ENCODE measurements around the gene RBM19. TPM values are rescaled to one million over a fixed set of nuclear protein-coding genes. Genes with fewer than 3 reads are reported as not detected.
A peak's percentile ranks its signal among the peaks of the same experiment; 100 is the strongest.
"Not testable (repeated sequence)": the region's sequence is repeated elsewhere in the genome, so short reads cannot be mapped to it uniquely, and the experiment has no call there.

Gene RBM19, protein sequence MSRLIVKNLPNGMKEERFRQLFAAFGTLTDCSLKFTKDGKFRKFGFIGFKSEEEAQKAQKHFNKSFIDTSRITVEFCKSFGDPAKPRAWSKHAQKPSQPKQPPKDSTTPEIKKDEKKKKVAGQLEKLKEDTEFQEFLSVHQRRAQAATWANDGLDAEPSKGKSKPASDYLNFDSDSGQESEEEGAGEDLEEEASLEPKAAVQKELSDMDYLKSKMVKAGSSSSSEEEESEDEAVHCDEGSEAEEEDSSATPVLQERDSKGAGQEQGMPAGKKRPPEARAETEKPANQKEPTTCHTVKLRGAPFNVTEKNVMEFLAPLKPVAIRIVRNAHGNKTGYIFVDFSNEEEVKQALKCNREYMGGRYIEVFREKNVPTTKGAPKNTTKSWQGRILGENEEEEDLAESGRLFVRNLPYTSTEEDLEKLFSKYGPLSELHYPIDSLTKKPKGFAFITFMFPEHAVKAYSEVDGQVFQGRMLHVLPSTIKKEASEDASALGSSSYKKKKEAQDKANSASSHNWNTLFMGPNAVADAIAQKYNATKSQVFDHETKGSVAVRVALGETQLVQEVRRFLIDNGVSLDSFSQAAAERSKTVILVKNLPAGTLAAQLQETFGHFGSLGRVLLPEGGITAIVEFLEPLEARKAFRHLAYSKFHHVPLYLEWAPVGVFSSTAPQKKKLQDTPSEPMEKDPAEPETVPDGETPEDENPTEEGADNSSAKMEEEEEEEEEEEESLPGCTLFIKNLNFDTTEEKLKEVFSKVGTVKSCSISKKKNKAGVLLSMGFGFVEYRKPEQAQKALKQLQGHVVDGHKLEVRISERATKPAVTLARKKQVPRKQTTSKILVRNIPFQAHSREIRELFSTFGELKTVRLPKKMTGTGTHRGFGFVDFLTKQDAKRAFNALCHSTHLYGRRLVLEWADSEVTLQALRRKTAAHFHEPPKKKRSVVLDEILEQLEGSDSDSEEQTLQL
- 10 to 100 TPM; 26.8 to 31.9 (median 30.0) TPM for polyA plus RNA-seq (ENCODE audit: insufficient read depth in 1 of 5, insufficient read length in 5 of 5, low replicate concordance in 1 of 5)
- long read RNA-seq, donor 1, partial matches to known transcripts, result 13 of 14 reads
- long read RNA-seq, donor 1, other reads (novel, unspliced or antisense), result 0 of 14 reads
- long read RNA-seq, donor 2, full-length matches to known transcripts, result 3 of 3 reads
- long read RNA-seq, donor 2, partial matches to known transcripts, result 0 of 3 reads
- long read RNA-seq, donor 2, other reads (novel, unspliced or antisense), result 0 of 3 reads
- long read RNA-seq, donor 3, full-length matches to known transcripts, result 2 of 2 reads
- long read RNA-seq, donor 3, partial matches to known transcripts, result 0 of 2 reads
- long read RNA-seq, donor 3, other reads (novel, unspliced or antisense), result 0 of 2 reads
- long read RNA-seq, donor 4, result 0 reads
- long read RNA-seq, donor 5, result 0 reads
- long read RNA-seq, donor 6, full-length matches to known transcripts, result 3 of 10 reads
- long read RNA-seq, donor 6, partial matches to known transcripts, result 7 of 10 reads
- long read RNA-seq, donor 6, other reads (novel, unspliced or antisense), result 0 of 10 reads
- long read RNA-seq, donor 7, full-length matches to known transcripts, result 2 of 2 reads
- long read RNA-seq, donor 7, partial matches to known transcripts, result 0 of 2 reads
- long read RNA-seq, donor 7, other reads (novel, unspliced or antisense), result 0 of 2 reads
- long read RNA-seq, donor 8, result 0 reads

DNA sequence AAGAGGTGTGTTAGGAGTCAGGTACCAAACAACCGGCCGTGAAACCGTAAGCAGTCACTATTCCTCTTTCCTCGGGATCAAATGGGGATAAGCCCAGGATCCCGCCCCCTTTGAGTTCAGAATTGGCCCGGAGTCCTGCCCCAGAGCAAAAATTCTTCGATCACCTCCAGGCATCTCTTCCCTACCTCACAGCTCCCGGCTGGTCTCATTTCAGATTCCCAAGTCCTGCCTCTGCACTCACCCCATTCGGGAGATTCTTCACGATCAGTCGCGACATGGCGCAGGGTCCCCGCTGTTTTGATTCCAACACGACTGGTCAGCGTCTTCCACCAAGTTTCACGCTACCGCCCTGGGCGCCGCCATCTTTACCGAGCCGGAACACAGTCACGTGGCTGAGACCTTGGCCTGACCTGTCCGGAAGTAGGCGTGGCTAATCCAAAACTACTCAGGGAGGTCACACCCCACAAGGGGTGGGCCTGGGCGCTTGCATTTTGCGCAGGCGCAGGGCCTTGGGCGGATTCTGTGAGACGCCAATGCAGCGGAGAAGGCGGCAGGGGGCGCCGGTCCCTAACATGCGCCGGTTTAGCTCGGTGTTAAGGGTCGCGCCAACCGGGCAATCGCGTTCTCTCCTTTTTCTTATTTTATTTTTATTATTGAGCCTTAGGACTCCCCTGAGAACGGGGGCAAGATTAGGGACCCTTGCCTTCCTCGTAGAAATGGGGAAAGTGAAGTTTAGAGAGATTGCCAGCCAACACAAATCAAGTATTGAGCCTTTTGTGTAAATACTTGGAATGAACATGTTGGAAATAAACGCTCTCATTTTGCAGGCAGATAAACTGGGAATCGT lies at the start of gene RBM19:
RBM19 (minus strand) TSS at position 375 of the 847 bp plus-strand sequence; CDS start at position 277, 98 bp downstream.
- peak; percentile 97 to 98 for DNase-seq

DNA sequence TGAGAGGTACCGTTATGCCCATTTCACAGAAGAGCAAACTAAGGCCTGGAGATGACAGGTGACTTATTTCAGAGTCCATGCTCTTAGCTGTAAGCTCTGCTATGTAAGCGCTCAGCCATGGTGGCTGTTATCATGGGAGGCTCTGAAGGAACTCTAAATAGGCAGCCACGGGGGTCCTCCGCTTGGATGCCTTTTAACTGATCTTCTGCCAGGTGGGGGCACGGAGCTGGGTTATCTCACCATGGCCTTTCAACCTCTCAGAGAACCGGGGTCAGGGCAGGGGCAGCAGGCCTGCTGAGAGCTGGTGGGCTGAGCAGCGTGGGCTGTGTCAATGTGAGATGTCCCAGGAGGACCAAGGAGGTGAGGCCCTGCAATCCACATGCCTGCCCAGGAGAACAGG lies 49.7 kb upstream of the RBM19 start:
- DNase-seq, result no peak

DNA sequence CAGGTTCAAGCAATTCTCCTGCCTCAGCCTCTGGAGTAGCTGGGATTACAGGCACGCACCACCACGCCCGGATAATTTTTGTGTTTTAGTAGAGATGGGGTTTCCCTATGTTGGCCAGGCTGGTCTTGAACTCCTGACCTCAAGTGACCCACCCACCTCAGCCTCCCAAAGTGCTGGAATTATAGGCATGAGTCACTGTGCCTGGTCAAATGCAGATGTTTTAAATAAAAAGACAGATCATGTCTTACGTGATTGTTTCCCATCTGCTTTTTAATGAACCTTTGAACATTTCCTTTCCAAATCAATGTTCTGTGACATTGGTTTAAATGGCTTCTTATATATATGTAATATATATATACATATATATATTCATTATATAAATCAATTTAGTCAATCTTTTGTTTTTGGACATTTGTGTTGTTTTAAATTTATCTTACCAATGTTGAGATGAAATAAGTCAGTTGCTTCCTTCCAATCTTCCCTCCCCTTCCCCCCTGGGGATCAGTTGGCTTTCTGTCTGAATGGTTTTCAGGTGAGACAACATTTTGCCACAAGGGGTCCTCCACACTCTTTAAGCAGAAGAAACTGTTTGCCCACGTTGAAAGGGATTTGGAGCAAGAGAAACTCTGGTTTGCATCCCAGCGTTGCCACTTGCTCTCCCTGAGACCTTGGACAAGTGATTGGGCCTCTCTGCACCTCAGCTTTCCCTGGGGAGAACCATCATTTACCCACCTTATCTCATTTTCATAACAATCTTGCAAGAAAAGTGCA lies 47.6 kb upstream of the RBM19 start:
- no peak for DNase-seq

DNA sequence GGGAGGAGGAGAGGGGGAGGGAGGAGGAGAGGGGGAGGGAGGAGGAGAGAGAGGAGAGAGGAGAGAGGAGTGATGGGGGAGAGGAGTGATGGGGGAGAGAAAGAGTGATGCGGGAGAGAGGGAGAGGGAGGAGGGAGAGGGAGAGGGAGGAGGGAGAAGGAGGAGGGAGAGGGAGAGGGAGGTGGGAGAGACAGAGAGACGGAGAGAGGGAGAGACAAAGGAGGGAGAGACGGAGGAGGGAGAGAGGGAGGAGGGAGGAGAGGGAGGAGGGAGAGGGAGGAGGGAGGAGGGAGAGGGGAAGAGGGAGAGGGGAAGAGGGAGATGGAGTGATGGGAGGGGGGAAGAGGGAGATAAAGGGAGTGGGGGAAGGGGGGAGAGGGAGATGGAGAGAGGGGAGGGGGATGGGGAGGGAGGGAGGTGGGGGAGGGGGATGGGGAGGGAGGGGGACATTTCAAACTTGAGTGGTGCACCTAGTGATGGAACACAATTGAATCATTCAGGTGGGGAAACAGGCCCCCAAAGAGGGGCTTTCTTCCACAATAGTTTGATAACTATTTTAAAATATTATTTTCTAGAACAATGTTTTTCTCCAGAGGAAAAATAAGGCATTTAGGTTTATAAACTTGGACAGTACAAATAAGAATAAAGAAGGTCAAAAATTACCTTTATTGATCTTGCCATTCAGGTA lies 46.8 kb upstream of the RBM19 start:
- DNase-seq, result no peak

DNA sequence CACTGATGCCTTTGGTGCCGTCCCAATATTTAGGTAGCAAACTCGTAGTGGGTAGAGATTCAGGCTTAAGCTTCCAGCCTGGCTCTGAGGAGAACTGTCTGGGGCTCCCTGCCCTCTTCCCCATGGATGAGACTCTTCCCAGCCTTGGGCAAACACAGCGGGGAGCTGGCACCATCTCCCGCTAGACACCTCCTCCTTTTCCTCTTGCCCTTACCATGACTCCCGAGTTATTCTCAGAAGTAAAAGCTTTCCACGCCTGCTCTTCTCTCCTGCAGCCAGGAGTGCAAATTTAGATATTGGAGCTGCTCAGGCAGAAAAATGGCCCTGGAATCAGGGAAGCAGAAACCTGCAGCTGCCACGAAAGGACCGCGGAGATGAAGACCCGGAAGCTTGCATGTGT lies 45.6 kb upstream of the RBM19 start:
- no peak for DNase-seq

DNA sequence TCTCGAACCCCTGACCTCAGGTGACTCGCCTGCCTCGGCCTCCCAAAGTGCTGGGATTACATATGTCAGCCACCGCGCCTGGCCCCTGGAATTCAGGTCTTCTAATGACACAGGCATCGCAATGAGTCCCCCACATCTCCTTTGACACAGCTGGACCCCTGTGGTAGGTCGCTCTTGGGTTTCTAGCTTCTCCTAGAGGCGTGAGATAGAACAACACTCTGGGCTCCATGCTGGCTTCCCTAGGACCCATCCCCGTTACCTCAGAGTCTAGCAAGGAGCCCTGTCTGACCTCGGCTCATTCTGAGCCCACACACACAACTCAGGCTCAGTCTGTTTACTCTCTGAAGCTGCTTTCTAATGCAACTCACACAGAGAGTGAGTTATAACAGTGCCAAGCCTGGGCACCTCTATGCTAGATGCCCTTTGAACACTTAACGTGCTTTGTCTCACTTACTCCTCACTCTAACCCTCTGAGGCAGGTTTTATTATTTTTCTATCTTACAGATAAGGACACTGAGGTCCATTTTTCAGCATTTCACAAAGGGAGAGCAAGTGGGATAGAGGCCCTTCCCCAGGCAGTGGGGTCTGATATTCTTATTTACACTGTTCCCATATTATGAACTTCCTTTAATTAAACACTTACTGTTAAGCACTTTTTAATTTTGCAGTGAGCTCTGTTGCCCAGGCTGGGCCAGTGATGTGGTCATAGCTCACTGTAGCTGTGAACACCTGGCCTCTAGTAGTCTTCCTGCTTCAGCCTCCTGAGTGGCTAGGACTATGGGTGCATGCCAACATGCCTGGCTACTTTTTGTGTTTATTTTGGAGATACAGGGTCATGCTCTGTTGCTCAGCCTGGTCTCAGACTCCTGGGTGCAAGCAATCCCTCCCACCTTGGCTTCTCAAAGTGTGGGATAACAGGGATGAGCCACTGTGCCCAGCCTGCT lies 40.6 kb upstream of the RBM19 start:
- DNase-seq, result no peak

DNA sequence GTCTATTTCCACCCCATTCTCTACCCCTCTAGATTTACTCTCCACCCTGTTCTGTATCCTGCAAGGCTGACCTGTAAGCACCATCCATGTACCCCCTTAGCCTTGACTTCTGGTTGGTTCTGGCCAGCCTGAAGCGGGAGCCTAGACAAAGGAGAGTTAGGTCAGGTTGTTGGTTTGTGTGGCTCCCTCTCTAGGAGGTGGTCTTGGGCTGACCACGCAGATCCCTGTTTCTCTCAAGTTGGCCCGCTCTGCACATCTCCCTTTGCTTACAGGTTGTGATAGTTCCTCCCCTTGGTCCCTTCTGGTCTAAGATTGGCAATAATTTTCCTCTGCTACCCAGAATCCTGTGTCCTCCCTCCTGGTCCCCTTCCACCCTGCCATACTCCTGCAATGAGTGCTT lies 38.3 kb upstream of the RBM19 start:
- no peak for DNase-seq

DNA sequence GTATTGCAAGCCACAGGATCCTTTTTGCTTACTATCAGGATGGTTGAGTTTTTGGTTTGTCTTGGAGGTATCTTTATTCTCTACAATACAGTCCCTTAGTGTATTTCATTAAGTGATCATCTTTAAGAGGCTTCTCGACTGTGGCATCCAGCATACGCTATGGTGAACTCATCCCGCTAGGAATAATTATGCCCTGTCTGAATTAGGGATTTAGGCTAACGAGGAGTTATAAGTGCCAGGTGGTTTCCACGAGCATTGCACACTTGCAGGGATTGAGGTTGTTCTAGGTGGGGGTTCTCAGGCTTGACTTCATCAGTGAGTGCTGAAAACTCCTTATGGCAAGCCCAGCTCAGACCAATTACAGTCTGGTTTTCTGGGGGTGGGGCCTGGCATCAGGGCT lies 37.2 kb upstream of the RBM19 start:
- DNase-seq, result no peak

DNA sequence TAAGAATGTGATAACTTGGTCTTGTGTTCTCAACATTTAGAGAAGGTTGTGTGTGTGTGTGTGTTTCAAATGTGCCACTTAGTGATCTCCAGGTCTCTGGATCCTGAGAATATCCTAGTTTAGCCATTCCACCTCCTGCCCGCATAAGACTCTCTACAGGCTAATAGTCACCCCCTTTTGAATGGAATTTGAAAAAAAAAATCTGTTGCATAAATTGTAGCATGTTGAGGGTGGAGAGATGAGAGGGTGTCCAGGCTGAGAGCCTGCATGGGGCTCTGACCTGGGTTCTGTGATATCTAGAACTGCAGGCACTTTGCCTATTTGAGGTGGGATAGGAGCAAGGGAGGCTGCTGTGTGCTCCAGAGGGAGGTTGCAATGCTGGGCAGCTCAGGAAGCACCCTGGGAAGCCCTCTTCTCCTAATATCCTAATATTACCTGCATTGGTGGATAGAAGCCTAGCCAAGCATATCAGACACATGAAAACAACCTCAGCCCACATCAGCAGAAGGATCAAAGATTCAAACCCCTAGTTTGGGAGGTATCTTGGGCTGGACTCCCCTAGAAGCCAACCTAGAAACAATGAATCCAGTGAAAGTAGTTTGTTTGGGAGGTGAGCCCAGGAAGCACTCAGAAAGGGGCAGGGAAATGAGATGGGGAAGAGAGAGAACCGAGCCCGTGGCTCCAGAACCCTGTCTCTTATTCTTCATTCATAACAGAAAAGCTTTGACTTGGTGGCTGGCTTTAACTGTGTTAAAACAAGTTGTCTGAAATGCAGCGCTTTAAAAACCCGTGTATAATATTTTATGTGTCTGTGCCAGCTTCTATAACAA lies 35.6 kb upstream of the RBM19 start:
- DNase-seq, result no peak

DNA sequence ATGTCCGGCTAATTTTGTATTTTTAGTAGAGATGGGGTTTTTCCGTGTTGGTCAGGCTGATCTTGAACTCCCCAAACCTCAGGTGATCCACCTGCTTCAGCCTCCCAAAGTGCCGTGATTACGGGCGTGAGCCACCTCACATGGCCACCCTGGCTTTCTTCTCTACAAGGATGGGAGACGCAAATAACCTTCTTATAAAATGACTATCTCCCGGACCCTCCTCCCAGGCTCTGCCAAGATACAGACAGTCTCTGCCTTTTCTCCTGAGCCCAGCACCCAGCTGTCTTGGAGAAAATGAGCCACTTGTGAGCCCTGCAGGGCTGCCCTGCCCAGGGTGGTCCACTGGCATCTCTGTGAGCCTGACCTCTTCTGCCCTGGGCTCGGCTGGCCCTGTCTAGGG lies 34.7 kb upstream of the RBM19 start:
- DNase-seq, result no peak

DNA sequence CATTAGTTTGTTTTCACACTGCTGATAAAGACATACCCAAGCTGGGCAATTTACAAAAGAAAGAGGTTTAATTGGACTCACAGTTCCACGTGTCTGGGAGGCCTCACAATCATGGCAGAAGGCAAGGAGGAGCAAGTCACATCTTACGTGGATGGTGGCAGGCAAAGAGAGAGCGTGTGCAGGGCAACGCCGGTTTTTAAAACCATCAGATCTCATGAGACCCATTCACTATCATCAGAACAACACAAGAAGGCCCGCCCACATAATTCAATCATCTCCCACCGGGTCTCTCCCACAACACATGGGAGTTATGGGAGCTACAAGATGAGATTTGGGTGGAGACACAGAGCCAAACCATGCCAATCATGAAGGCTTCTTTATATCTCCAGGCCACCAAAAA lies 34.1 kb upstream of the RBM19 start:
- not testable (repeated sequence) for DNase-seq

DNA sequence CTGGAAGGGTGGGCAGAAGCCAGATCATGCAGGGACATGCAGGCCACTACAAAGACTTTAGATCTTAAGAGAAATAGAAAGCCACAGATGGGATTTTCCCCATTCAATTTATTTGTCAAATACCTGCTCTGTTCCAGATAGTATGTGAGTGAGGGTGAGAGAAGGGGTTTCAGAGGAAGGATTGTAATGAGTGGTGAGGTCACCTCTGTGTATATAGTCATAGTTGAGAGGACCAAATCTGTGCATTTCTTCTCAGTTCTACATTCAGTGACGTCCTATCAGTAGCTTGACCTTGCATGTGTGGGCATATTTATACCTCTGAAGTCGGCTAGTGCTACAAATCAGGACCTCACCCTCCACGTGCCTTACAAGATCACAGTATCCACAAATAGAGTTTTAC lies 31.2 kb upstream of the RBM19 start:
- no peak for DNase-seq

DNA sequence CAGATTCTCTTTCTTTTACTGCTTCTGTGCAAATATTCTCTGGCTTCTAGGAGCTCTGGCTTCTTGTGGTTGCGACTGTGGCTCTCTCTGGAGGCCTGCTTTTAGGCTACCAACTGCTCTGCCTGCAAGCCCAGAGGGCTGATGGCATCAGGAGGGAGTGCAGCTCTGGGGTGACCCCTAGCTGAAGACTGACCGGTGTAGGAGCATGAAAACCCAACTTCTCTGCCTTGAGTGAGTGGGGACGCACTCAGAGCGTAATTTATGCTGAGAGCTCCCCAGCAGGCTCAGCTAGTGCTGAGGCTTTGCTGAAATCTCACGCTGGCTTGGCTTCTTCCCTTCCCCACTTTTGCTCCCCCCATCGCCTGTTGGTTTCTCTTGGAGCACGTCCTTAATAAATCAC lies 29.9 kb upstream of the RBM19 start:
- DNase-seq, result no peak

DNA sequence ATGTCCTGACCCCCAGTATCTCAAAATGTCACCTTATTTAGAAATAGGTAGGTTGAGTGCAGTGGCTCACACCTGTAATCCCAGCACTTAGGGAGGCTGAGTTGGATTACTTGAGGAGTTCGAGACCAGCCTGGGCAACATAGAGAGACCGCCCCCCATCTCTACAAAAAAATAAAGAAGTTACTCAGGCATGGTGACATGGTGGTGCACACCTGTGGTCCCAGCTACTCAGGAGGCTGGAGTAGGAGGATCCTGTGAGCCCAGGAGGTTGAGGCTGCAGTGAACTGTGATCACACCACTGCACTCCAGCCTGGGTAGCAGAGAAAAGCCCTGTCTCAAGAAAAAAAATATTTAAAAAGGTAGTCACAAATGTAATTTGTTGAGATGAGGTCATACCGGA lies 27.9 kb upstream of the RBM19 start:
- no peak for DNase-seq

DNA sequence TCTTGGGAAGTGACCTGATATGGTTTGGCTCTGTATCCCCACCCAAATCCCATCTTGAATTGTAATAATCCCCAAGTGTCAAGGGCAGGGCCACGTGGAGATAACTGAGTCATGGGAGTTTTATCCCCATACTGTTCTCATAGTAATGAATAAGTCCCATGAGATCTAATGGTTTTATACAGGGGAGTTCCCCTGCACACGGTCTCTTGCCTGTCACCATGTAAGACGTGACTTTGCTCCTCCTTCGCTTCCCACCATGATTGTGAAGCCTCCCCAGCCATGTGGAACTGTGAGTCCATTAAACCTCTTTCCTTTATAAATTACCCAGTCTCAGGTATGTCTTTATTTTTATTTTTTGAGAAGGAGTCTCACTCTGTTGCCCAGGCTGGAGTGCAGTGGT lies 26.6 kb upstream of the RBM19 start:
- not testable (repeated sequence) for DNase-seq

DNA sequence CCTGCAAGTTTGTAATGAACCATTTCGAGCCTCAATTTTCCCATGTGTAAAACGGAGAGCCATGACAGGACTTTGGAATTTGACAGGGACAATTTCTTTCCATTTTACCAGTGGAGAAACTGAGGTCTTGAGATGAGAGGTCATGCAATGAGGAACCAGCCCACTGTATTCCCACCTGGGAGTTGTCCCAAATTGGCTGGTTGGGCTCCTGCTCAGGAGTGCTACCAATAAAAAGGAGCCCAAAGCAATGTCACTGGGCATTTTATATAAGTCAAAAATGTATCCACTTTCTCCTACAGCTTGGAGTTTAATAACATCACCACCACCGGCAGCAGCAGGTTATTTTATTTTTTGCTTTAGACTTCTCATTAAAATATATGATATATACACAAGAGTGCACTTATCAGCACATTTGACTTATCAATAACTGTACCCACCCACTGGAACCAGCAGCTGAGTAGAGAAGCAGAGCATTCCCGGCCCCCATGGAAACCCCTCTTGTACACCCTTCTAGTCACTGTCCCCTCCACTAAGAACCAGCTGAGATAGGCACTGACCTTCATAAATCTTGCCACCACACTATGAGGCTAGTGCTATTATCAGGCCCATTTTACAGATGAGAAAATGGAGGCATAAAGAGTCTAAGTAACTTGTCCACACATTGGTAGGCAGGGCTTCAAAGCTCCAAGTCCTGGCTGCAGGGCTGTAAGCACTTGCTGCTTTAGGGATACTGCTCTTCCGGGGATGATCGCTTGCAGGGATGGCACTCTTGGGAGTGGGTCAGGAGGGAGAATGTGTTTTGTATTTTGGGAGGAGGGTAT lies 25.3 kb upstream of the RBM19 start:
- no peak for DNase-seq

Measured in right lung (tissue), 10 donors.